Astrocyte of the spinal cord (primary cell): Measurements from ENCODE around the gene TBC1D32.
A peak's percentile ranks its signal among the peaks of the same experiment; 100 is the strongest.

ENCODE experiments used
- DNase-seq: peaks from one replicate; pipeline ENCODE4 v3.0.0; 2011; ENCODE audit warnings: low read depth, low spot score
- H3K4me3 ChIP-seq: 2 replicates; pipeline ENCODE4 v1.5.1; 2011; ENCODE audit warnings: low read depth, mild to moderate bottlenecking, low read length, moderate library complexity
- CTCF ChIP-seq: IDR thresholded peaks from 2 replicates; pipeline ENCODE4 v1.5.1; 2012; ENCODE audit warnings: low read depth, mild to moderate bottlenecking, low read length, inconsistent platforms
- in situ Hi-C: cut with HindIII; loops from 2 replicates; pipeline ENCODE4 v1.10.0; 2017; ENCODE audit warnings: low sequenced_read_pairs

TBC1D32 gene

GRCh38 chr6:121356575-121356974 is 22.3 kb upstream of the TBC1D32 start:
- H3K4me3 ChIP-seq: no peak overlapping the region
- in situ Hi-C loops: no loop called here
- no peak for DNase-seq
- TF ChIP-seq CTCF: peak; percentile 16

DNA sequence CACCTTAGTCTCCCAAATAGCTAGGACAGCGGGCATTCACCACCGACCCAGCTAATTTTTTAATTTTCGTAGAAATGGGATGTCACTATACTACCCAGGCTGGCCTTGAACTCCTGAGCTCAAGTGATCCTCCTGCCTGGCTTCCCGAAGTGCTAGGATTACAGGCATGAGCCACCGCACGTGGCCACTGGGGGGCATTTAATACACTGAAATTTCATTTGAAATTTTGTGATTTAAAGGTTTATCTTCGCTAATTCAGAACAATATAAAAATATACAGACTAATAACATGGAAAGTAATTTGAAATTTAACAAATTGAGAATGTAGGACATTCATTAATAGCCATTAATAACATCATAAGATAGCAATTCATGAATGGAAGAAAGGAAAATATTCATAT is 20.5 kb upstream of the TBC1D32 start:
- H3K4me3 ChIP-seq: no peak overlapping the region
- in situ Hi-C loops: no loop called here
- peak; percentile 46 for TF ChIP-seq CTCF
- no peak for DNase-seq

GRCh38 chr6:121352941-121353340 is 18.7 kb upstream of the TBC1D32 start:
- DNase-seq: no peak
- TF ChIP-seq CTCF: no peak
- in situ Hi-C loops: no loop called here
- H3K4me3 ChIP-seq: no peak overlapping the region

GRCh38 chr6:121351916-121352315 is 17.6 kb upstream of the TBC1D32 start:
- in situ Hi-C loops: no loop called here
- H3K4me3 ChIP-seq: no peak overlapping the region
- TF ChIP-seq CTCF: no peak
- DNase-seq: no peak

DNA sequence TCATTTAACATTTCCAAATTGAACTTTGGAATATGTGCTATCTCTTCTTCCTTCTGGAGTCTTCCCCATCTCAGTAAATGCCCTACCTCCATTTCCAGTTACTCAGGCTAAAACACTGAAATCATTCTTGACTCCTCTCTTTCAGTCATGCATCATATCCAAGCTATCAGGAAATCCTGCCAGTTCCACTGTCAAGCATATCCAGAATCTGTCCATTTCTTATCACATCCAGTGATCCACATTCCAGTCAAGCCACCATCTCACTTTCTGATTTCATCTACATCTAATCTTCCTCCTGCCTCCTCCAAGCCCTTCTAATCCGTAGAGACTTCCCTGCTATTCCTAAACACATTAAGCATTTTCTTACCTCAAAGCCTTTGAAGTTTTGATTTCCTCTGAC is 15.3 kb upstream of the TBC1D32 start:
- in situ Hi-C loops: no loop called here
- no peak for TF ChIP-seq CTCF
- no peak for DNase-seq
- H3K4me3 ChIP-seq: no peak overlapping the region

- no peak for DNase-seq
- TF ChIP-seq CTCF: no peak
- in situ Hi-C loops: no loop called here
- H3K4me3 ChIP-seq: no peak overlapping the region
These were observed 13.2 kb upstream of the TBC1D32 start for GRCh38 chr6:121347484-121347883.

GRCh38 chr6:121344539-121344938 is 10.3 kb upstream of the TBC1D32 start:
- DNase-seq: no peak
- H3K4me3 ChIP-seq: no peak overlapping the region
- in situ Hi-C loops: no loop called here
- no peak for TF ChIP-seq CTCF
